ENCODE results near the gene VMP1. TPM values are rescaled to one million over a fixed set of nuclear protein-coding genes. Genes with fewer than 3 reads are reported as not detected.
"Not testable (repeated sequence)": the region's sequence is repeated elsewhere in the genome, so short reads cannot be mapped to it uniquely, and the experiment has no call there.

VMP1 gene
- polyA plus RNA-seq, 3 donors from 2014 or later: 61.5 to 81.4 (median 66.7) TPM

DNA sequence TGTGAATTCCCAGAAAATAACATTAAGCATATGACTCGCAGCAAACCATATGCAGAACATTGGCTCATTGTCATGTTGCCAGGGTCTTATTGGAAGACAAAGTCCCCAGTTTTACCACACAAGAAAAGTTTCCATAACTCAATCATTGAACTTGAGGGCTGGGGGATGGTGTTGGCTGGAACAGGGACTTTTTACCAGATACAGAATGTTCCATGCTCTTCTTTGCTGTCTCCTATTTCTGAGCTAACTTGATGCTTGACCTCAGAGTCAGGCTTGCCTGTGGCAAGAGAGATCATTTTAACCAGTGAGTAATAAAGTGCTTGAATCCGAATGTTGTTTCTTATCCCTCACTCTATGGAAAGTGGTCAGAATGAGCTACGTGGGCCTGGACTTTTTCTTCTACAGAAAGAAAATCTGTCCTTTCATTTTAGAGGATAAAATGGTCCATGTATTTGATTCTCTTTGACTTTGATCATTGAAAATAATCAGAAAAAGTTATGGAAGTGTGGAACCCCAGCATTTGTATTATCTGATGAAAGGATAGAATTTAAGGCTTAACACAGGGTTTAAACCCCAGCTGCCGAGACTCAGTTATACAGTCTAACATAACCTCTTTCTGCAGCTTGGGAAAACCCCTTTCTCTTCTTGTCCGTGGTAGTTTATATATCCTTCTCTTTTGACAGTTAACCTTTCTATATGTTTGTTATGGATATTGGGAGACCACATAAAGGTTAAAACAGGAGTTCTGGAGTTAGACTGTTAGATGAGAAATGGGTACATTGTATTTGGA lies 118.3 kb downstream of the VMP1 start:
- peak overlapping the region; percentile 33 to 77 (median 59) for H3K27ac Mint-ChIP-seq
- no peak for DNase-seq
- H3K4me3 Mint-ChIP-seq: peak overlapping the region in 1 of 5 donors; percentile 30
- H3K9me3 Mint-ChIP-seq: no peaks in the 10 kb centered on the region
- H3K36me3 Mint-ChIP-seq: peaks cover 0 to 21% (median 6%) of the 10 kb centered on the region in 3 donors
- no peaks in the 10 kb centered on the region for H3K27me3 Mint-ChIP-seq (ENCODE audit: low read depth in 3 of 3)
- H3K4me1 Mint-ChIP-seq: peaks cover 37 to 49% of the 10 kb centered on the region in 2 donors

- DNase-seq: no peak
- no peaks in the 10 kb centered on the region for H3K27me3 Mint-ChIP-seq (ENCODE audit: low read depth in 3 of 3)
- H3K36me3 Mint-ChIP-seq: peaks cover 0 to 21% (median 6%) of the 10 kb centered on the region in 3 donors
- H3K27ac Mint-ChIP-seq: peak overlapping the region; percentile 42 to 77 (median 59)
- H3K4me3 Mint-ChIP-seq: peak overlapping the region in 1 of 5 donors; percentile 48
- H3K9me3 Mint-ChIP-seq: no peaks in the 10 kb centered on the region
- peaks cover 43 to 55% of the 10 kb centered on the region in 2 donors for H3K4me1 Mint-ChIP-seq
Observed at GRCh38 chr17:59826706-59827453, 119.4 kb downstream of the VMP1 start.

GRCh38 chr17:59827721-59828477 lies 120.4 kb downstream of the VMP1 start:
- H3K27me3 Mint-ChIP-seq (ENCODE audit: low read depth in 3 of 3): no peaks in the 10 kb centered on the region
- peaks cover 0 to 17% (median under 1%) of the 10 kb centered on the region in 3 donors for H3K36me3 Mint-ChIP-seq
- H3K9me3 Mint-ChIP-seq: no peaks in the 10 kb centered on the region
- H3K4me1 Mint-ChIP-seq: peaks cover 43 to 55% of the 10 kb centered on the region in 2 donors
- peak overlapping the region; percentile 86 to 99 (median 95) for H3K27ac Mint-ChIP-seq
- peak overlapping the region in 2 of 5 donors; percentile 7 to 84 for H3K4me3 Mint-ChIP-seq
- no peak for DNase-seq

- Mint-ChIP-seq H3K27ac (peak overlapping the region; percentile 86 to 99 (median 95)), H3K27me3 (ENCODE audit: low read depth in 3 of 3) (no peaks in the 10 kb centered on the region), H3K9me3 (no peaks in the 10 kb centered on the region), H3K4me3 (peak overlapping the region in 3 of 5 donors; percentile 66 to 84 (median 77)), H3K4me1 (peaks cover 43 to 60% of the 10 kb centered on the region in 2 donors), H3K36me3 (peaks cover 0 to 17% (median 0%) of the 10 kb centered on the region in 3 donors)
- no peak for DNase-seq
Observed at GRCh38 chr17:59828478-59828760, 121.0 kb downstream of the VMP1 start.

DNA sequence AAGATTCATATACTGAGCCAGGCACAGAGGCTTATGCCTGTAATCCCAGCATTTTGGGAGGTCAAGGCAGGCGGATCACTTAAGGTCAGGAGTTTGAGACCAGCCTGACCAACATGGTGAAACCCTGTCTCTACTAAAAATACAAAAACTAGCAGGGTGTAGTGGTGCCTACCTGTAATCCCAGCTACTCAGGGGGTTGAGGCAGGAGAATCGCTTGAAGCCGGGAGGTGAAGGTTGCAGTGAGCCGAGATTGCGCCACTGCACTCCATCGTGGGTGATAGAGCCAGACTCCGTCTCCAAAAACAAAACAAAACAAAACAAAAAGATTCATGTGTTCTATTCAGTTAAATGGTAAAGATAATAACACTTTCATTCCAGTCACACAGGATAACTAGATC lies 121.4 kb downstream of the VMP1 start:
- Mint-ChIP-seq H3K27ac (peak overlapping the region; percentile 86 to 99 (median 95)), H3K4me1 (peaks cover 43 to 63% of the 10 kb centered on the region in 2 donors), H3K36me3 (peaks cover 0 to 21% (median 3%) of the 10 kb centered on the region in 3 donors), H3K4me3 (peak overlapping the region; percentile 19 to 84 (median 76))
- H3K27me3 Mint-ChIP-seq (ENCODE audit: low read depth in 3 of 3); DNase-seq; H3K9me3 Mint-ChIP-seq: not testable (repeated sequence)

DNA sequence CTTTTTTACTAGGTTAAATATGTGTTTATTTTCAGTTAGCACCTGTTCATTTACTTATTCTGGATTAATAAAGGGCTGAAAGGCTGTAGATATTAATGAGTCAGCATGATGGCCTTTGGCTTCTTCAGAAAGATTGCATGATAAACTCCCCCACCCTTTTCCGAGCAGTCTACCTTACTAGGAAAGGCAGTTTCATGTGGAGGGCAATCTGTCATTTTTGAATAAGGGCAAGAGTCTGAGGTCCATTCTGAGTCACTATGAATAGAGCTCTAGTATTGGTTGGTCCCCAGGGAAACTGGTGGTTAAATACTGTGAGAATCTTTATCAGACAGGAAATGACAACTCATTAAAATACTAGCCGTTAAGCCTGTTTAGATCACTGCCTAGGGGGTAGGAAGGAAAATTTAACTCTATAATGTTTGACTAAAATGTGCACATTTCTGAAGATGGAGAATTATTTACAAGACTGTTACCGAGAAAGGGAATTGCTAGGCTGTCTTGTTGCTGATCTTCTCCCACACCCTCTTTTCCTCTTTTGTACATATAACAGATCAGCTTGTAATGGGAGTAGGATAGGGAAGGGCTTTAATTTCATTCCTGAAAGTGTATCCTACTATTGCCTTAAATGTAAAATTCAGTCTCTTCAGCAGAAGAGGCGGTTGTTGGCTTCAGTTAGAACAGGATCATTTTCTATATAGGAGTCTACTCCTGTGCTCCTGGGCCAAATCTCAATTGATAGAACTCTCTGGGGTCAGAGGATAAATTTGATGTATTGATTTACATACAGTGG lies 122.0 kb downstream of the VMP1 start:
- peak; percentile 67 to 74 (median 68) for DNase-seq
- peaks cover 43 to 63% of the 10 kb centered on the region in 2 donors for H3K4me1 Mint-ChIP-seq
- H3K36me3 Mint-ChIP-seq: peaks cover 0 to 21% (median 3%) of the 10 kb centered on the region in 3 donors
- H3K4me3 Mint-ChIP-seq: peak overlapping the region; percentile 19 to 84 (median 76)
- no peaks in the 10 kb centered on the region for H3K27me3 Mint-ChIP-seq (ENCODE audit: low read depth in 3 of 3)
- H3K27ac Mint-ChIP-seq: peak overlapping the region; percentile 86 to 99 (median 95)
- no peaks in the 10 kb centered on the region for H3K9me3 Mint-ChIP-seq

- no peak for DNase-seq
- Mint-ChIP-seq H3K27me3 (ENCODE audit: low read depth in 3 of 3) (no peaks in the 10 kb centered on the region), H3K4me3 (peak overlapping the region; percentile 6 to 84 (median 36)), H3K36me3 (peaks cover 0 to 21% (median 3%) of the 10 kb centered on the region in 3 donors), H3K9me3 (no peaks in the 10 kb centered on the region), H3K4me1 (peaks cover 43 to 63% of the 10 kb centered on the region in 2 donors), H3K27ac (peak overlapping the region; percentile 86 to 99 (median 95))
Observed at GRCh38 chr17:59830007-59830630, 122.7 kb downstream of the VMP1 start.

GRCh38 chr17:59830846-59831486 lies 123.5 kb downstream of the VMP1 start:
- no peak overlapping the region for H3K4me3 Mint-ChIP-seq
- H3K27ac Mint-ChIP-seq: peak overlapping the region; percentile 64 to 97 (median 80)
- DNase-seq: no peak
- peaks cover 43 to 57% of the 10 kb centered on the region in 2 donors for H3K4me1 Mint-ChIP-seq
- H3K9me3 Mint-ChIP-seq: no peaks in the 10 kb centered on the region
- H3K36me3 Mint-ChIP-seq: peaks cover 0 to 16% (median 3%) of the 10 kb centered on the region in 3 donors
- H3K27me3 Mint-ChIP-seq (ENCODE audit: low read depth in 3 of 3): no peaks in the 10 kb centered on the region

DNA sequence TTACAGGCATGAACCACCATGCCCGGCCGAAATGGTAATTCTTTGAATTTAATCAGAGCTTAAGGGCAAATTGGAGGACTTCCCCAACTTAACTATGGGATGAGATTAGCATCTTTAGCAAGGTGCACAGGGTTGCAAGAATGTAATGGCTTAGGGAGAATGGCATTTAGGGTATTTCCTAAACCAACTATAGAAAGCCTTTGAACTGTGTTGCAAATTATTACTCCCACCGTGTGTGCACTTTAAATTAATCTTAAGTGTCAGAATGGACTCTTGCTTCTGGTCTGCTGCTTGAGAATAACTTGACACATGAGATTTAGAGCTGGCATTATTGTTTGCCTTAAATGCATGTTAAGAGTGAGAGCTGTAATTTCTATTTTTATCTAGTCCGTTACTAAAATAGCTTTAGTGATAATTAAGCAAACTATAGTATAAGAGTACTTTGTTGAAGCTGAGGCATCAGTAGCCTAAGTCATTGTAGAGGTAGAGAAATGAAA lies 125.5 kb downstream of the VMP1 start:
- peaks cover 0 to 4% (median 0%) of the 10 kb centered on the region in 3 donors for H3K27me3 Mint-ChIP-seq (ENCODE audit: low read depth in 3 of 3)
- no peak for DNase-seq
- no peaks in the 10 kb centered on the region for H3K9me3 Mint-ChIP-seq
- H3K4me3 Mint-ChIP-seq: no peak overlapping the region
- peak overlapping the region in 5 of 6 donors; percentile 7 to 72 (median 49) for H3K27ac Mint-ChIP-seq
- peaks cover 44 to 59% of the 10 kb centered on the region in 2 donors for H3K4me1 Mint-ChIP-seq
- H3K36me3 Mint-ChIP-seq: peaks cover 0 to 7% (median 3%) of the 10 kb centered on the region in 3 donors

DNA sequence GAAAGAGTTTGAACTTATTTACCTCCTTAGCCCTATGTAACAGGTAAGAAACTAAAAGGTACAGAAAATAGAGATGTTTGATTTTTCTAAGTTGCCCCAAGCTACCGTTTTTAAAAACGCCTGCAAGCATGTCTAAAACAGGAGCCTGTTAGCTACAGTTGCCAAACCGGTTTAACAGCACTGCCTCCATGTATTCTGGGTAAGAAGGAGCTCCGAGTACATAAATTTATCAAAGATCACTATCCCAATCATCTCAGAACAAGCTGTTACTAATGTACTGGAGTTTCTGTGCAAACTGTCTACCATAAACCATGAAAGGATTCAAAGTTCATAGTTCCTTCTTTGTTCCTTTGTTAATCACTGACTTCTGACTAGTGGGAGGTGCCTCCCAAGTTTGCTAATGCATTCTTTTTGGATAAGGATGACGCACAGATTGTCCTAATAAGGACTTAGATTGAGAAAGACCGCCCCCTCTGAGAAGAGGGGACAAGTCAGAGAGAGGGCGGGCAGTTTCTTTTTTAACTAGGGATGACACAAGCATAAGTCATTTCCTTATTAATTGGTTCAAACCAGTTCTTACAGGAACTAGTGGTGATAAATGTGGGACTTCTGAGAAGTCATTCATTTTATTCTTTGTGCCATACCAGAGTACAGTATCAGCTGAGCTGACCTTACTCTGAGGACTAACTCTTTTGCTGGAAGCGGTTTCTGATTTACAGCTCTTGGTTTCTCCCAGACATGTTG lies 130.0 kb downstream of the VMP1 start:
- H3K27ac Mint-ChIP-seq: peak overlapping the region; percentile 93 to 99 (median 96)
- H3K36me3 Mint-ChIP-seq: peaks cover 6 to 30% (median 12%) of the 10 kb centered on the region in 3 donors
- H3K4me1 Mint-ChIP-seq: peaks cover 49 to 67% of the 10 kb centered on the region in 2 donors
- no peaks in the 10 kb centered on the region for H3K9me3 Mint-ChIP-seq
- peaks cover 0 to 7% (median 2%) of the 10 kb centered on the region in 3 donors for H3K27me3 Mint-ChIP-seq (ENCODE audit: low read depth in 3 of 3)
- H3K4me3 Mint-ChIP-seq: peak overlapping the region; percentile 90 to 95 (median 93)
- DNase-seq: peak; percentile 79 to 87 (median 82)

DNA sequence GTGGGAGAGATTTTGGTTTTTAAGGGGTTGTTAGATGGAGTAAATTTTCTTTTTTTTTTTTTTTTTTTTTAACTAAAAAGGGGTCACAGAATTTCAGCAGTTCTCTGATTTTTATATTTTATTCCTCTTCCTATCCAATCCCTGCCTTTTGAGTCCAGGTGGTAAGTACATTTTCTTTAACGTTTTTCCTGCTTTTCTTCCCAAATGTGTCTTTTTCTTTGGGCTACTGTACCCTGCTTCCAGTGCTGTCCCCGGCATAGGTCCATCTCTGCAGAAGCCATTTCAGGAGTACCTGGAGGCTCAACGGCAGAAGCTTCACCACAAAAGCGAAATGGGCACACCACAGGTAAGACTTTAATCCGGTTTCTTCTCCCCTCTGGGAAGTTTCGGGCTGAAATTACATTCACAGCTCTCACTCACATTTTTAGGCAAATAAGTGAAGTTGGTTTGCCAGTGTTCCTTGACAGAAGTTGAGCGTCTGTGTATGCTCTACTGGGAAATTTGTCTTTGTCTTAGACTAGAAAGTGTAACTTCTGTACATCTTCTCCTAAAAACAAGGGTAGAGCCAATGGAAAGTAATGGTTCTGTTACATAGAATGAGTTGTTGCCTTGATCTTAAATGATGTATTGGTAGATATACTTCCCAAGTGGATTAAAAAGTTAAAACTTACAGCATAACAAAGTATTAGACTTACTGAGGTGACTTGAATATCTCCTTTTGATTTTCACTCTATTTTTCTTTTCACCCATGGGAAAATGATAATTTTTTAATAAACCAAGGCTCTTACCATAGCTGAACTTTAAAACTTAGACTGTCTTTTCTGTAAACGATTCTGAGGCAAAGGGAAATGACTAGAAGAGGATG lies 130.8 kb downstream of the VMP1 start:
- peak overlapping the region; percentile 90 to 95 (median 93) for H3K4me3 Mint-ChIP-seq
- H3K36me3 Mint-ChIP-seq: peaks cover 6 to 34% (median 12%) of the 10 kb centered on the region in 3 donors
- peak in 2 of 3 donors; percentile 17 to 30 for DNase-seq
- H3K27me3 Mint-ChIP-seq (ENCODE audit: low read depth in 3 of 3): peaks cover 0 to 7% (median 2%) of the 10 kb centered on the region in 3 donors
- peak overlapping the region; percentile 93 to 99 (median 96) for H3K27ac Mint-ChIP-seq
- no peaks in the 10 kb centered on the region for H3K9me3 Mint-ChIP-seq
- H3K4me1 Mint-ChIP-seq: peaks cover 53 to 63% of the 10 kb centered on the region in 2 donors

All from immature natural killer cell (primary cell).